SK-N-SH (cell line): ENCODE data around the gene KIF2A. TPM values are rescaled to one million over a fixed set of nuclear protein-coding genes. Genes with fewer than 3 reads are reported as not detected.

Experiments used
- CTCF ChIA-PET: fragments of 300-600, 350-600 bp; formaldehyde crosslinking; extraction: SDS; loops from one replicate; lab custom pipeline; 2021; lab: Yijun Ruan, JAX
- POLR2A ChIA-PET: fragments of 350-600 bp; sonication (Branson Sonifier 250); formaldehyde crosslinking; extraction: SDS; loops from one replicate; lab custom pipeline; 2020; ENCODE audit warnings: antibody characterized with exemption, inconsistent platforms; lab: Yijun Ruan, JAX
- DNase-seq: peaks from one replicate; pipeline ENCODE4 v3.0.0; 2012
- H2AFZ ChIP-seq: fragments of 200-600 bp; sonication (generic); 2 replicates; pipeline ENCODE4 v1.8.1; 2016; ENCODE audit warnings: antibody characterized with exemption, mild to moderate bottlenecking, low read depth
- H3F3A ChIP-seq: fragments of 200-600 bp; sonication (generic); replicated peaks from 2 replicates; pipeline ENCODE3; 2016; ENCODE audit warnings: antibody characterized with exemption, mild to moderate bottlenecking; ENCODE audit not compliant: insufficient read depth
- H3K27ac ChIP-seq, 2 experiments: fragments of 200-500 bp in 1 of 2; fragments of 200-600 bp in 1 of 2; sonication (Bioruptor generic) in 1 of 2; sonication (generic), shearing (Covaris generic) in 1 of 2; 2 replicates each; pipeline versions ENCODE4 v1.5.1 to v1.6.1; 2014 to 2016; ENCODE audit warnings: low read depth in 2 of 2, inconsistent platforms in 1 of 2, low read length in 1 of 2, mild to moderate bottlenecking in 1 of 2, mixed read lengths in 1 of 2
- H3K27me3 ChIP-seq: fragments of 200-600 bp; sonication (generic), shearing (Covaris generic); 2 replicates; pipeline ENCODE4 v1.6.1; 2016; ENCODE audit warnings: mixed run types; ENCODE audit not compliant: insufficient read depth
- H3K36me3 ChIP-seq, 2 experiments: fragments of 200-500 bp in 1 of 2; fragments of 200-600 bp in 1 of 2; sonication (Bioruptor generic) in 1 of 2; sonication (generic) in 1 of 2; replicated peaks in 1 of 2; 2 replicates each; pipeline versions ENCODE3 to v1.5.1; 2014 to 2016; ENCODE audit warnings: low read length in 1 of 2, mild to moderate bottlenecking in 1 of 2; ENCODE audit not compliant: insufficient read depth in 2 of 2, control insufficient read depth in 1 of 2
- H3K4me1 ChIP-seq, 2 experiments: fragments of 200-500 bp in 1 of 2; fragments of 200-600 bp in 1 of 2; sonication (Bioruptor generic) in 1 of 2; sonication (generic), shearing (Covaris generic) in 1 of 2; 2 replicates each; pipeline versions ENCODE4 v1.5.1 to v1.6.1; 2014 to 2016; ENCODE audit warnings: low read depth in 1 of 2, low read length in 1 of 2, mixed run types in 1 of 2; ENCODE audit not compliant: insufficient read depth in 2 of 2, control insufficient read depth in 1 of 2
- H3K4me2 ChIP-seq: fragments of 200-600 bp; sonication (generic), shearing (Covaris generic); 2 replicates; pipeline ENCODE4 v1.6.1; 2017; ENCODE audit warnings: mixed run types
- H3K4me3 ChIP-seq, 2 experiments: fragments of 200-500 bp in 1 of 2; fragments of 200-600 bp in 1 of 2; sonication (Bioruptor generic) in 1 of 2; sonication (generic), shearing (Covaris generic) in 1 of 2; 2 replicates each; pipeline versions ENCODE4 v1.5.1 to v1.8.1; 2014 to 2016; ENCODE audit warnings: low read depth in 2 of 2, inconsistent platforms in 1 of 2, low read length in 1 of 2, mild to moderate bottlenecking in 1 of 2, mixed read lengths in 1 of 2, moderate library complexity in 1 of 2
- H3K79me2 ChIP-seq: fragments of 200-600 bp; sonication (generic); 2 replicates; pipeline ENCODE4 v1.8.1; 2017; ENCODE audit warnings: mild to moderate bottlenecking; ENCODE audit not compliant: insufficient read depth
- H3K9ac ChIP-seq: fragments of 200-600 bp; sonication (generic); 2 replicates; pipeline ENCODE4 v1.6.1; 2017; ENCODE audit warnings: mixed run types
- H3K9me2 ChIP-seq: fragments of 200-600 bp; sonication (generic); 2 replicates; pipeline ENCODE4 v1.6.1; 2017; ENCODE audit warnings: mixed run types
- H3K9me3 ChIP-seq: fragments of 200-600 bp; sonication (generic); 2 replicates; pipeline ENCODE4 v1.6.1; 2017; ENCODE audit warnings: mixed run types, mild to moderate bottlenecking, moderate library complexity
- H4K20me1 ChIP-seq: fragments of 200-600 bp; sonication (generic); 2 replicates; pipeline ENCODE4 v1.6.1; 2017; ENCODE audit warnings: mild to moderate bottlenecking, mixed run types; ENCODE audit not compliant: insufficient read depth
- EP300 ChIP-seq, 2 experiments: IDR thresholded peaks; 2 replicates each; pipeline versions ENCODE4 v1.4.0 to v1.6.1; 2012; ENCODE audit warnings: borderline replicate concordance in 1 of 2, low read depth in 1 of 2, low read length in 1 of 2
- EZH2phosphoT487 ChIP-seq: fragments of 200-600 bp; sonication (generic); IDR thresholded peaks from 2 replicates; pipeline ENCODE4 v1.6.1; 2017; ENCODE audit warnings: low read depth, mixed run types, mild to moderate bottlenecking, antibody characterized with exemption, moderate library complexity, borderline replicate concordance
- FOSL2 ChIP-seq: IDR thresholded peaks from 2 replicates; pipeline ENCODE4 v1.4.0; 2012; ENCODE audit warnings: low read depth, mild to moderate bottlenecking, moderate library complexity, borderline replicate concordance
- FOXJ3 ChIP-seq: sonication (generic); formaldehyde crosslinking; IDR thresholded peaks from 2 replicates; pipeline ENCODE4 v1.5.1; 2020; ENCODE audit warnings: mild to moderate bottlenecking, missing genetic modification reagents
- GABPA ChIP-seq: IDR thresholded peaks from 2 replicates; pipeline ENCODE4 v1.4.0; 2012; ENCODE audit warnings: low read depth, mild to moderate bottlenecking
- GATA2 ChIP-seq: sonication (generic); formaldehyde crosslinking; IDR thresholded peaks from 2 replicates; pipeline ENCODE4 v1.5.0; 2020; ENCODE audit warnings: mild to moderate bottlenecking, missing genetic modification reagents
- JUND ChIP-seq: IDR thresholded peaks from 2 replicates; pipeline ENCODE4 v1.4.0; 2012
- MAX ChIP-seq: IDR thresholded peaks from 2 replicates; pipeline ENCODE4 v1.4.0; 2012; ENCODE audit warnings: low read depth
- MEF2A ChIP-seq: IDR thresholded peaks from 2 replicates; pipeline ENCODE4 v1.4.0; 2012; ENCODE audit warnings: low read depth, borderline replicate concordance
- MXI1 ChIP-seq: IDR thresholded peaks from 2 replicates; pipeline ENCODE4 v1.6.1; 2012; ENCODE audit warnings: mild to moderate bottlenecking, low read depth, low read length, improper control_type of control experiment
- NRF1 ChIP-seq: IDR thresholded peaks from 2 replicates; pipeline ENCODE4 v1.6.1; 2012; ENCODE audit warnings: low read depth, mild to moderate bottlenecking, low read length
- RAD21 ChIP-seq: IDR thresholded peaks from 2 replicates; pipeline ENCODE4 v1.6.1; 2012; ENCODE audit warnings: mild to moderate bottlenecking, low read length
- REST ChIP-seq: IDR thresholded peaks from 2 replicates; pipeline ENCODE4 v1.6.1; 2012; ENCODE audit warnings: mild to moderate bottlenecking, low read depth, low read length, moderate library complexity
- RFX5 ChIP-seq: IDR thresholded peaks from 2 replicates; pipeline ENCODE4 v1.6.1; 2012; ENCODE audit warnings: mild to moderate bottlenecking, improper control_type of control experiment, low read length
- TEAD4 ChIP-seq: IDR thresholded peaks from 2 replicates; pipeline ENCODE4 v1.4.0; 2012; ENCODE audit warnings: mild to moderate bottlenecking, borderline replicate concordance; ENCODE audit not compliant: insufficient read depth
- WGBS: methylation state at CpG from one replicate; pipeline ENCODE4 v1.1.6; 2017; ENCODE audit warnings: low lambda C conversion rate; 5-methylcytosine and 5-hydroxymethylcytosine counted together
- polyA plus RNA-seq, 3 experiments: library from polyadenylated mRNA; depleted of rRNA; stranded (reverse); fragments of >200 nt; gene quantifications; 2 replicates each; pipeline ENCODE4 v1.2.3, GENCODE V29; 2012
- TF ChIP-seq, protein P1 (sequence below): fragments of 200-600 bp; sonication (generic); IDR thresholded peaks from 2 replicates; pipeline ENCODE4 v1.6.1; 2017; ENCODE audit warnings: antibody characterized with exemption, mild to moderate bottlenecking, moderate library complexity
- TF ChIP-seq, protein P2 (sequence below): IDR thresholded peaks from 2 replicates; pipeline ENCODE4 v1.4.0; 2012; ENCODE audit warnings: low read depth, borderline replicate concordance
- TF ChIP-seq, protein P3 (sequence below): IDR thresholded peaks from 2 replicates; pipeline ENCODE4 v1.4.0; 2012; ENCODE audit warnings: low read depth, borderline replicate concordance

Gene KIF2A
- polyA plus RNA-seq, 1 of the 3 experiments (the other 2 are of a cell fraction), result 14.3 TPM

DNA sequence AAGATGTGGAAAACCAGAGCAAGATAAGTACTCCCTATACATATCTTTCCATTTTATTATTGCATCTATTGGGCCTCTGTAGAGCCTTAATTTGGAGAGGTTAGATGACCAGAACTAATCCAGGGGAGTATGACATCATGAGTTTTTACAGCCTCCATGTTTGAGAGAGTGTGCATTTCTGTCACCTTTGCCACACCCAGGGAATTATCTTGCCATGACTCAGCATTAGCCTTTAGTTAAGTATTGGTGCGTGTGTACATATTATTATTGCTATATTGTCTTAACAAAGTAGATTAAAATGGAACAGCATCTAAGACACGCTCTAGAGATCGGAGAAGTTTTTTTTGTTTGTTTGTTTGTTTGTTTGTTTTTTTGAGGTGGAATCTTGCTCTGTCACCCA is 70.1 kb downstream of the KIF2A start:
- no peak for TF ChIP-seq MAX
- no peak for TF ChIP-seq EZH2phosphoT487
- no peak for TF ChIP-seq MXI1
- TF ChIP-seq FOXJ3, result no peak
- no peak for TF ChIP-seq GABPA
- TF ChIP-seq, protein P1, sequence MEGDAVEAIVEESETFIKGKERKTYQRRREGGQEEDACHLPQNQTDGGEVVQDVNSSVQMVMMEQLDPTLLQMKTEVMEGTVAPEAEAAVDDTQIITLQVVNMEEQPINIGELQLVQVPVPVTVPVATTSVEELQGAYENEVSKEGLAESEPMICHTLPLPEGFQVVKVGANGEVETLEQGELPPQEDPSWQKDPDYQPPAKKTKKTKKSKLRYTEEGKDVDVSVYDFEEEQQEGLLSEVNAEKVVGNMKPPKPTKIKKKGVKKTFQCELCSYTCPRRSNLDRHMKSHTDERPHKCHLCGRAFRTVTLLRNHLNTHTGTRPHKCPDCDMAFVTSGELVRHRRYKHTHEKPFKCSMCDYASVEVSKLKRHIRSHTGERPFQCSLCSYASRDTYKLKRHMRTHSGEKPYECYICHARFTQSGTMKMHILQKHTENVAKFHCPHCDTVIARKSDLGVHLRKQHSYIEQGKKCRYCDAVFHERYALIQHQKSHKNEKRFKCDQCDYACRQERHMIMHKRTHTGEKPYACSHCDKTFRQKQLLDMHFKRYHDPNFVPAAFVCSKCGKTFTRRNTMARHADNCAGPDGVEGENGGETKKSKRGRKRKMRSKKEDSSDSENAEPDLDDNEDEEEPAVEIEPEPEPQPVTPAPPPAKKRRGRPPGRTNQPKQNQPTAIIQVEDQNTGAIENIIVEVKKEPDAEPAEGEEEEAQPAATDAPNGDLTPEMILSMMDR, result no peak
- TF ChIP-seq REST, result no peak
- no peak for TF ChIP-seq RFX5
- TF ChIP-seq MEF2A, result no peak
- no peak for TF ChIP-seq RAD21
- TF ChIP-seq EP300 (IDR thresholded peaks at IDR 0.05; ENCODE audit: borderline replicate concordance in 1 of 2, low read depth in 1 of 2, low read length in 1 of 2), result no peak
- no peak for TF ChIP-seq NRF1
- TF ChIP-seq TEAD4, result no peak
- TF ChIP-seq FOSL2, result no peak
- TF ChIP-seq, protein P2, sequence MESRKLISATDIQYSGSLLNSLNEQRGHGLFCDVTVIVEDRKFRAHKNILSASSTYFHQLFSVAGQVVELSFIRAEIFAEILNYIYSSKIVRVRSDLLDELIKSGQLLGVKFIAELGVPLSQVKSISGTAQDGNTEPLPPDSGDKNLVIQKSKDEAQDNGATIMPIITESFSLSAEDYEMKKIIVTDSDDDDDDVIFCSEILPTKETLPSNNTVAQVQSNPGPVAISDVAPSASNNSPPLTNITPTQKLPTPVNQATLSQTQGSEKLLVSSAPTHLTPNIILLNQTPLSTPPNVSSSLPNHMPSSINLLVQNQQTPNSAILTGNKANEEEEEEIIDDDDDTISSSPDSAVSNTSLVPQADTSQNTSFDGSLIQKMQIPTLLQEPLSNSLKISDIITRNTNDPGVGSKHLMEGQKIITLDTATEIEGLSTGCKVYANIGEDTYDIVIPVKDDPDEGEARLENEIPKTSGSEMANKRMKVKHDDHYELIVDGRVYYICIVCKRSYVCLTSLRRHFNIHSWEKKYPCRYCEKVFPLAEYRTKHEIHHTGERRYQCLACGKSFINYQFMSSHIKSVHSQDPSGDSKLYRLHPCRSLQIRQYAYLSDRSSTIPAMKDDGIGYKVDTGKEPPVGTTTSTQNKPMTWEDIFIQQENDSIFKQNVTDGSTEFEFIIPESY, result no peak
- TF ChIP-seq, protein P3, sequence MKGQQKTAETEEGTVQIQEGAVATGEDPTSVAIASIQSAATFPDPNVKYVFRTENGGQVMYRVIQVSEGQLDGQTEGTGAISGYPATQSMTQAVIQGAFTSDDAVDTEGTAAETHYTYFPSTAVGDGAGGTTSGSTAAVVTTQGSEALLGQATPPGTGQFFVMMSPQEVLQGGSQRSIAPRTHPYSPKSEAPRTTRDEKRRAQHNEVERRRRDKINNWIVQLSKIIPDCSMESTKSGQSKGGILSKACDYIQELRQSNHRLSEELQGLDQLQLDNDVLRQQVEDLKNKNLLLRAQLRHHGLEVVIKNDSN, result no peak
- TF ChIP-seq JUND, result no peak
- no peak for TF ChIP-seq GATA2 (CRISPR knock-in tag)
- TF ChIP-seq, all 33 proteins: peak for 0
- H3K36me3 ChIP-seq, result peaks cover 72 to 77% of the 10 kb centered on the region in 2 experiments
- 94% methylated on average over 3 of the region's 3 CpGs for WGBS
- H3K79me2 ChIP-seq, result no peaks in the 10 kb centered on the region
- no peak overlapping the region for H3K27ac ChIP-seq
- CTCF ChIA-PET, result no interaction called here
- no peaks in the 10 kb centered on the region for H3K9me3 ChIP-seq
- no peak overlapping the region for H3K4me2 ChIP-seq
- no peak overlapping the region for H3K9ac ChIP-seq
- no peak overlapping the region for H3K4me3 ChIP-seq
- no peaks in the 10 kb centered on the region for H3K27me3 ChIP-seq
- H3K9me2 ChIP-seq, result no peaks in the 10 kb centered on the region
- H3K4me1 ChIP-seq, result peaks cover 0 to 8% of the 10 kb centered on the region in 2 experiments; a peak in 1 of 4 replicates
- no peak overlapping the region for H2AFZ ChIP-seq
- H3F3A ChIP-seq, result peaks cover 7% of the 10 kb centered on the region
- DNase-seq, result no peak
- POLR2A ChIA-PET, result no interaction called here
- H4K20me1 ChIP-seq, result no peaks in the 10 kb centered on the region
